ENCODE results near the gene DGKI.
"Not testable (repeated sequence)": the region's sequence is repeated elsewhere in the genome, so short reads cannot be mapped to it uniquely, and the experiment has no call there.

DGKI gene

DNA sequence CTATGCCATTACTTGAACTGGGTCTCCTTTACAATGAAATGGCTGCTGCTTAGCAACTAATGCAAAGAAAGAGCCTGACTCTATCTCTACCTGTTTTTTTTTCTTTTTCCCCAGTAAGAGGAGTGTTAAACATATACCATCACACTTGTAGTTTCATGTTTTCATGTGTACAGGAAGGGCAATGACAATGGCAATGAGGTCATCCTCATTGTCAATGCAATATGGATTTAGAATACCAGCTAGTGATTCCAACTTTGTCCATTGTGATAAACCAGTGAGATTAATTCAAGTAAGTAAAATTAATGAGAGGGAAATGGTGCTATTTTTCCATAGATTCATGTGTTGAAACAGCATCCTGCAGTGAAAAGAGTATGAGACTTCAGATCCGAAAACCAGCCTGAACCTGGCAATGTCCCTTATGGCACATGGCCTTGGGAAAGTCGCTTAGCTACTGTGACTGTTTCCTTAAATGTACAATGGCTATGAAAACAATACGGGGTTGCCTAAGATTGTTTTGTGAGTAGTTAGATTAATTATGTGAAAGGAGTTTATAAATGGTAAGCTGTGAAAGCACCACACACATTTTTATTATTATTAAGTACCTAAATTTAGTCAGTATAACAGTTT is 11.2 kb downstream of the DGKI start:
- no peak for DNase-seq (ENCODE audit: low read depth)

DNA sequence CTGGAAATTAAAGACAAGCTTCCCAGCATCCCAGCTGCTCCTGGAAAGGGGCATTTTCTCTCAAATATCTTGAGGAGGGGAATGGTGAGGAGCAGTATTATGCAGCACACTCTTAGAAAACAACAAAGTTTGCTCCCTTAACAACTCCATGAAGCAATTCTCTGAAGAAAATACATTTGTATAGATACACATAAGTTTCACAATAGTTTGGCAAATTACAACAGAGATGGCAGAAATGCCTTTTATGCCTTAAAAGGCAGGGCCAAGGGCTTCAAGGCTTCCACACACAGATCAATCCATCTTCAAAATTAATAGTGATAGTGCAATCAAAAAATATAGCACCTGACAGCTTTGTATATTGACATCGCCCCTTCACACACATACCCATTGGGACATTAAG is 12.2 kb downstream of the DGKI start:
- DNase-seq (ENCODE audit: low read depth): no peak

DNA sequence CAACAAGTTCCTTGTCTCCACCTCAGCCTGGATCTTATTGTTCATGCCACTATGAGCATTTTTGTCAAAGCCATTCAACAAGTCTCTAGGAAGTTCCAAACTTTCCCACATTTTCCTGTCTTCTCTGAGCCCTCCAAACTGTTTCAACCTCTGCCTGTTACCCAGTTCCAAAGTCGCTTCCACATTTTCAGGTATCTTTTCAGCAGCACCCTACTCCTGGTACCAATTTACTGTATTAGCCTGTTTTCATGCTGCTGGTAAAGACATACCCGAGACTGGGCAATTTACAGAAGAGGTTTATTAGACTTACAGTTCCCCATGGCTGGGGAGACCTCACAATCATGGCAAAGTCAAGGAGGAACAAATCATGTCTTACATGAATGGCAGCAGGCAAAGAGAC is 13.8 kb downstream of the DGKI start:
- DNase-seq (ENCODE audit: low read depth): not testable (repeated sequence)

DNA sequence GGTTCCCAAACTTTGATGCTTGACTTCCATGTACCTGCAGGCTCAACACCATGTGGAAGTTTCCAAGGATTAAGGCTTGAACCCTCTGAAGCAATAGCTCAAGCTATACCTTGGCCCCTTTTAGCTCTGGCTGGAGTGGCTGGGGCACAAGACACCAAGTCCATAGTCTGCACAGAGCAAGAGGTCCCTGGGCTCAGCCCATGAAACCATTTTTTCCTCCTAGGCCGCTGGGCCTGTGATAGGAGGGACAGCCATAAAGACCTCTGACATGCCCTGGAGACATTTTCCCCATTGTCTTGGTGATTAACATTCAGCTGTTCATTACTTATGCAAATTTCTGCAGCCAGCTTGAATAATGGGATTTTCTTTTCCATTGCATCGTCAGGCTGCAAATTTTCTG is 14.4 kb downstream of the DGKI start:
- no peak for DNase-seq (ENCODE audit: low read depth)

DNA sequence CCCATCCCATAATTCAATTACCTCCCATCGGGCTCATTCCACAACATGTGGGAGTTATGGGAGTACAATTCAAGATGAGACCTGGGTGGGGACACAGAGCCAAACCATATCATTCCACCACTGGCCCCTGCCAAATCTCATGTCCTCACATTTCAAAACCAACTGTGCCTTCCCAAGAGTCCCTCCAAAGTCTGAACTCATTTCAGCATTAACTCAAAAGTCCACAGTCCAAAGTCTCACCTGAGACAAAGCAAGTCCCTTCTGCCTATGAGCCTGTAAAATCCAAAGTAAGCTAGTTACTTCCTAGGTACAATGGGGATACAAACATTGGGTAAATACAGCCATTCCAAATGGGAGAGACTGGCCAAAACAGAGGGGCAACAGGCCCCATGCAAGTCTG is 15.2 kb downstream of the DGKI start:
- DNase-seq (ENCODE audit: low read depth): not testable (repeated sequence)

DNA sequence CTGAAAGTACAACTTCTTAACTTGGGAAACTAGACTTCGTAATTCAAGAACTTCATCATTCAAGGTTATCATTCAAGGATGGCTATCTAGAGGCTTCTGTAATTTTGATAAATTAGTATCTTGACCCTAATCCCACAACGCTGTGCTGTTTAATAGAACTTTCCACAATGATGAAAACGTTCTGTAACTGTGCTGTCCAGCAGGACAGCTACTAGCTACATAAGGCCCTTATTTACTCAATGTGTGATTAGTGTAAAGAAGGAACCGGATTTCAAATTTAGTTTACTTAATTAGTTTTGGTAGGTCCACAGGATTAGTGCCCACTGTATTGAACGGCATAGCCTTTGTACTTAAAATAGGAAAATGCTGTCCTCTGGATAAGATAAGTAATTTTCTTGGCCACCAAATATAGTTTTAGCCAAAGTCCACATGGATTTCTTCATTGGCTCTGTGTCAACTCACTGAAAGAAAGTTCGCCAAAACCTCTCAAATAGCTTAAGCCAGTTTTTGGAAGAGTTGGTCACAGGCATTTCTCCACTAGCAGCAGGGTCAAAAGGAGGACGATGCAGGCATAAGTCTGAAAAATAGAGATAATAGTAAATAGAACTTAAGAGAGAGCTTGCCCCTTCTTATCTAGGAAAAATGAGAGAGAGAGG is 17.3 kb downstream of the DGKI start:
- DNase-seq (ENCODE audit: low read depth): no peak

DNA sequence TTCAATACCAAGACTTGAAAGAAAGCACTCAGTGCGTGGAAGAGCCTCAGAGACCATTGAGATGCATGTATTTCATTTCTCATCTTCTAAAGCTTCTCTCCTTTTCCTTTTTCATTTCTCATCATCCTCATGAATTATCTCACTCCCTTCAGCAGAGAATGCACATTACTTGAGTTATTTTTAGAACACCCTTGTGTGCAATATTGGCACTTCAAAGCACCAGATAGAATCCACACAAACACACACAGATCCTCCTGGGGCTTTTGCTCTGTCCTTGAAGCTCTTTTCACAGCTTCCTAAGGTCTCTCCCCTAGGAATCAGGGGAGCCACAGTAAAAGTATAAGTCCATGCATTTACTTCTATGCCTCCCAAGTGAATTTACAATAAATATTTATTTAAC is 18.3 kb downstream of the DGKI start:
- no peak for DNase-seq (ENCODE audit: low read depth)

DNA sequence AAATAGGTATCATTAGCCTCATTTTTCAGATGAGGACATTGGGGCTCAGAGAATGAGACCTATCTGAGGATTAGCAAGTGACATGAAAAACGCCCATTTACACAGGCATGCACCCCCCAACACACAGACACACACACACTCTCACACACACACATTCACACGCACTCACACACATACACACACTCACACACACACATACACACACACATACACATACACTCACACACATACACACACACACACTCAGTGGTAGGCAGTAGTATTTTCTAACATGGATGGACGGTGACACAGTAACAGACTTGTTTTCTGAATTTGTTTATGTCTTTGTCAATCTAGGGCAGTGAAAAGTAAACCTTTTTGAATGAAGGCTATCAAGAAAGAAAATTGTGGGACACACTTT is 21.3 kb downstream of the DGKI start:
- DNase-seq (ENCODE audit: low read depth): no peak

DNA sequence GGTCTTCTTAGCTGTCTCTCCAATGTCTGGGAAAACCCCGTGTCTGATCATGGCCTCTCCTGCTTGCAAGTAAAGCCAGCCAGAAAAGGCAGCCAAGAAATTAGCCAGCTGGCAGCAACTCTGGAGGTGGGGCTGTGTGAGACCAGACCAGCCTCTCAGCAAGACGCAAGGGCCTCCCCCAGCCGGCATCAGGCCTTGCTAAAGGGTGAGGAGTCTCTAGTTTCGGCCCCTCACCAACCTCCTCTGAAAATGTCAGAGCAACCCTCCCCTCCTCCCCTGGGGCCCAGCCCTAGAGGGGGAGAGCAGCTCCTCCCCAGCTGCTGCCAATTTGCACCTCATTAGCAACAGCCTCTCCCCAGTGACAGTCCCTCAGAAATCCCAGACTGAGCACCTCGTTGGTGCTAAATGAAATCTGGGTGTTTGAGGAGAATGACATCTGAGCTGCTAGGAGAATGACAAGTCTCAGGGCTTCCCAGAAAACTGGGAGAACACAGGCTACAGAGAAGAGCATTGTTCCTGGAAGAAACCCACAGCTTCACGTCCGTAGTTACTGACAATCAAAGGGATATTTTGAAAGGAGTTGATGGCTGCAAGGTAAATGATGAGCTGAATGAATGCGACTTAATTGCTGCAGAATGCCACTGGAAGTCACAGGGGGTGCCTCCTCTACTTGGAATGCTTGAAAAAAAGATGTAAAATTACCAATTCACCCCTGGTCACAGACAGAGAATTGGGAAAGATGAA is 25.9 kb downstream of the DGKI start:
- DNase-seq (ENCODE audit: low read depth): no peak

DNA sequence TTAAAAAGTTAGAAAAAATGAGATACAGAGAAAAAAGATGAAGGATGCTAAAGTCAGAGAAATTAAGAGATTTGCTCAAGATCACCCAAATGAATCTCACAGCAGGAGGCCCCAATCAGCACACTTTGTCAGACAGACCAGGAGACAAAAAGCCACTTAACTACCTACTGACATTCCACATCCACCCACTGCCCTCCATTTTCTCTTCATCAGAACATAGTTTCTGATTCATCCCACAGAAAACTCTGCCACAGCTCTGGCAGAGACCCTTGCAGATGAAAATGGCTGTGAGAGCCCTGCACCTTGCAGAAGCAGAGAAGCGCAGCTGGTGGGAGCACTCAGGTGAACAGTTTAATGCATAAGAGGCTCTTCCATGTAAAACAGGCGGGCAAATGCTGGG is 26.6 kb downstream of the DGKI start:
- DNase-seq (ENCODE audit: low read depth): no peak

DNA sequence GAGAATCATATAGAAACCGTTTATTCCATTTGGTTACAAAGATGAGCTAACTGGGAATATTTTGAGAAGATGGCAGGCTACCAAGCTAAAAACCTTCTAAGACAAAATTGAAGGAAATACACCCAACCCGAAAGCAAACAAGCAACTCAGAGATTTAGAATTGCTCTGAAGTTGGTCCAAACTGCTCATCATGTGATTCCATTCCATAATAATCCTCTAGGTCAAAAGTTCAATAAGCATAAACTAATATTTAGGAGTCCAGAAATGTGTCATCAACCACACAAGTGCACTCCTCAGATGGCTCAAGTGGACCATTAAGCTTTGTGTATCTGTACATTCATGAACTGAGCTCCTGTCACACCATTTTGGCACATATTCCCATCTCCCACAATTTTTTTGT is 28.7 kb downstream of the DGKI start:
- no peak for DNase-seq (ENCODE audit: low read depth)

DNA sequence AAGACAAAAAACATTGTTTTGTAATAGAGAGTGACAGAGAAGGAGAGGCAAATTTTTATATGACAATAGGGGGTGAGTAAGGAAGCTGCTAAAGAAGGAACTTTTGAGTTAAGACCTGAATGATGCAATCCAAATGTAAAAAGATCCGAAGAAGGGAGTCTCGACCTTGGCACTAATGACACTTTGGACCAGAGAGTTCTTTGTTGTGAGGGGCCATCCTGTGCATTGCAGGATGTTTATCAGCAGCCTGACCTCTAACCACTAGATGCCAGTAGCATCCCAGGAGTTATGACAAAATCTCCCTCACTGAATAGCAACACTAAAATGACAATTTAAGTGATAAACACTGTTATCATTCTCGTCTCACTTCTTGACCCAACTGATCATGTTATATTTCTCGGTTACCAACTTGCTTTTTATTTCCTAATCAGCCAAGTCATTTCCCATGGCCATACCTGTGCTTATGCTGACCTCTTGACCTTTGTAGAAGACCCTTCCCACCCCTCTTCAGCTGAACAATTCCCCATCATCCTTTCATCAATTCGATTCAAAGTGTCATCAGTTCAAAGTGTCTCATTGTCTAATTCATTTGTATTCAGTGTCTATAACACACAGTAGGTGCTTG is 30.0 kb downstream of the DGKI start:
- no peak for DNase-seq (ENCODE audit: low read depth)

DNA sequence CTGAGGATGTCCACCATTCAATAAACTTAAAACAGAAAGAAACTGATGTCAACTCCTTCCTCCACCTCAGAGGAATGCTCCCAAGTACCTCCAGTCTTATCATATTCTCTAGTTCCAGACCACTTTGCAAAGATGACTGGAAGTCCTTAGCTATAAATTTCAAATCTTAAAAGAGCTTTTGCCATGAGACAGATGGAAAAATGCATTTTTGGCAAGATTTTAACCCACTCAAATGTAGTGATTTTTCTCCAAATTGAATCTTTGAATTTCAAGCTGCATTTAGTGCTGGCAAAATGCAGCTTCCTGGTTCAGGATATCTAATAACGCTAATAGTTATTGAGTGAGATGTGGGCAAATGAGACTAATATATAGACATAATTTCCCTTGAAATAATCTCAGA is 33.2 kb downstream of the DGKI start:
- DNase-seq (ENCODE audit: low read depth): no peak

DNA sequence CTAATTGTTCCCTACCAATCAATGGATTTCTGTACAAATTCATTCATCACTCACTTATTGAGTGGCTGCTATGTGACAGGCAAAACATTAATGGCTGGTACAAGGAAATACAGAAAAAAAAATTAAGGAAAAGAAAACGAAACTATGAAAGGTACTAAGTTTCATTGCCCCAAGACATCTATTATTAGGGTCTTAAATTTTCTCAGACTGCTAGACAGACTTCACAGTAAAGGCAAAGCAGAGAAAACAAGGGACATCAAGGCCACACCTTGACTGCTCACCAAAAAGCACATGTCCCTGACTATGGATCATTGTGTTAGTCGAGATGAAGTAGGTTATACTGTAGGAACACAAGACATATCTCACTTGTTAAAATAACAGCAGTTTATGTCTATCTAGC is 36.5 kb downstream of the DGKI start:
- no peak for DNase-seq (ENCODE audit: low read depth)

DNA sequence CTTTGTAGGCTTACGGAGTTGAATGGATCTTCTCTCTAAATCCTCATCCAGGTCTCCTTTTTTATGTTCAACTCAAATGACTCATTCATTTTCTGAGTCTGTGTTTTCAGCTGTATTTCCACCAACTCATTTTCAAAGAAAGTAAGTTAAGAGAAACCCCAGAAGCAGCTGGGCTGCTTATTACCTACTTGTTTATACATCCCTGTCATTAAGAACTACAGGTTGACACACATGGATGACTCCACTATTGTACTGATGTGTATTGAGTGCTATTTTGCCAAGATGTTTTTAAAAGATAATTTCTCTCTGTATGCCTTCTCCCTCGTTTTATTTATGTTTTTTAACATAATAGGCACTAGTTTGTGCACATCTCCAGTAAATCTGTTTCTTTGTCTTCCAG is 41.9 kb downstream of the DGKI start:
- no peak for DNase-seq (ENCODE audit: low read depth)

DNA sequence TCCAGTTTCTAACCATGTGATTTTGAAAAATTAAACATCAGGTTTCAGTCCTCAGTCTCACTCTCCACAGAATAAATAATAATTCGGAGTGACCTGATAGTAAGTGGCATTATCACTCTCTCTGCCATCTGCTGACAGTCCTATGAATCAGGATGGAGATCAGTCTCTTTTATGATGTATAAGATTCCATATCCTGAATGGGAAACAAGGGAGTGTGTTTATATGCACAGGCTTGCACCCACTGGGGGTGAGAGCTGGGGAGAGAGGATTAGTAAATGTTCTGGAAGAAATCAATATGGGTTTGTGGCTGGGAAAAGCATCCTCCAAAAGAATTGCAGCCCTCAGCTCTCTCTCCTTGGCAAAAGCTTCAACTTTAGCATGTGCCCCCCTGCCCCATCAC is 45.3 kb downstream of the DGKI start:
- DNase-seq (ENCODE audit: low read depth): no peak

DNA sequence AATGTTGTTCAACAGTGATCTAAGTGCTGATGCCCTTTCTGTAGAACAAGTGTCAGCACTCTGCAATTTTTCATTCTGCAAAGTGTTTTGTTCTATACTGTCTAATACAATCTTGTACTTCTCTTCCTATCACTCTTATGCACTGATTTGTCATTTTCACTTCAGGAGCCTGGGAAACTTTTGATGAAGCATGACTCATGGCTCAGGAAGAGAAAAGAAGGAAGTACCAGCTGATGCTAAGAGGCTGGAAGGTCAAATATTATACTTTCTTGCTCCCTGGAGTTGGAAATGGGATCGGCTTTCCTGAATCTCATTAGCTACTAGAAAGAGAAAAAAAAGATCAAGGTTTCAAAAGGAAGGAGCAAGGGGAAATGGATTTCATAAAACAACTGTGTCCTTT is 45.8 kb downstream of the DGKI start:
- DNase-seq (ENCODE audit: low read depth): no peak

DNA sequence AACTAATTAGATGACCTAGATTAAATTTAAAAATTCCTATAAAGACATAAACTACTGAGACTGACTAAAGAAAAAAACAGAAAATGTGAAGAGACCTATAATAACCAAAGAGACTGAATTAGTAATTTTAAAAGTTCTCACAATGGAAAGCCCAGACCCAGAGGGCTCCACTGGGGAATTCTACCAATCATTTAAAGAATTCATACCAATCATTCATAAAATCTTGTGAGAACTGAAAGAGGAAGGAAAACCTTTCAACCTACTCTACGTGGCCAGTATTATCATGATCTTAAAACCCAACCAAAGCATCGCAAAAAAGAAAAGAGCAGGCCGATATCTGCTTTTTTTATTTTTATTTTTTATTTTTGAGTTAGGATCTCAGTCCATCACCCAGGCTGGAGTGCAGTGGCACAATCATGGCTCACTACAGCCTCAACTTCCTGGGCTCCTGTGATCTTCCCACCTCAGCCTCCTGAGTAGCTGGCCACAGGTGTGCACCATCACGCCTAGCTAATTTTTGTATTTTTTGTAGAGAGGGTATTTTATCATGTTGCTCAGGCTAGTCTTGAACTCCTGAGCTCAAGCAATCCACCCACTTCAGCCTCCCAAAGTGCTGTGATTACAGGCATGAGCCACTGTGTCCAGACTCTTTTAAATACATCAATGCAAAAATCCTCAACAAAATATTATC is 48.6 kb downstream of the DGKI start:
- DNase-seq (ENCODE audit: low read depth): no peak

DNA sequence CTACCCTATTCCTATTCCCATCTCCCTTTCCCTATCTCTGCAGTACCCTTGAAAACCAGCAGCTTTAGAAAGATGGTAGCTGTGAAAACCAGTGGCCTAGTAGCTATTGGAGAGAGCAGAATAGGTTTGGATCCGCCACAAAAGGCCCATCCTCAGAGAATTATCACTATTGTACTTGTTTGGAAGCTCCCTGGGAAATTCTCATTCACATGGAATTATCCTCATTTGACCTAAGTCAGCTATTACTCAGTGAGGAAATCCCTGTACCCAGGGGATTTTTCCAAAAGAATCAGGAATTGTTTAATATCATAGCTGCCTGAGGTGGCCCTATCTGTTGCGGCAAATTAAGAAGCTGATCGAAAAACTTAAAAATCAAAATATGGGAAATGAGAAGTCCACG is 51.6 kb downstream of the DGKI start:
- no peak for DNase-seq (ENCODE audit: low read depth)

DNA sequence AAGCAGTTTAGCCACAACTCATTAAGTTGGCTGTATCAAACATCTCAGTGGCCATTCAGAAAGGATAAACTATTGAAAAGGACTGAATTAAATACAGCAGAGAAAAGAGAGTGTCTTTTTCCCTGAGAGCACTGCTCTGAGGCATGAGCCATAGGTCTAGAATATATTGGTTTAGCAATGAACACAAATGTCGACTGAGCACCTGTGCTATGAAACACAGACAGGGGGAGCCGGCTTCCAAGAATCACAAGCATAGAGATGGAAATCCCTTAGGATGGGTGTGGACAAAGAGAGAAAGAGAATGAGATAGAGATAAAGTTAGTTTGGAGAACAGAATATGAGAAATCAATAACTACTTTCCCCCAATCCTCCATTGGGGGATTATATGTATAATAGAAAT is 54.8 kb downstream of the DGKI start:
- DNase-seq (ENCODE audit: low read depth): no peak

DNA sequence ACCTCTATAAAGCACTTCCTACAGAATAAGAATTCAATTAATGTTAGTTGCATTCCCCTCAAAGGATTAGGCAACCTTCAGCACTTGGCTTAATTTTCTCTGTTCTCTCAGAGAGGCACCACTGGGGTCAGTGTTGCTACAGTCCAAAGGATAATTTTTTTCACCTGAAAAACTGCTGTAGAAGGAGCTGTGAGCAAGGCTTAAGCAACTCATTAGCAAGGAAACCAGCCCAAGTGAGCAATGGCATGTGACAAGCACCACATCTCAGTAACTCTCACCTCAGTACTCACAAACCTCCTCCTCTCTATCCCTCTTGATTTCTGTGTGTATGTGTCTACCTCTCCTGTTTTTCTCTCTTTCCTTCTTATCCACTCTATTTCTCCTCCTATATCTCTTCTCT is 55.9 kb downstream of the DGKI start:
- no peak for DNase-seq (ENCODE audit: low read depth)

DNA sequence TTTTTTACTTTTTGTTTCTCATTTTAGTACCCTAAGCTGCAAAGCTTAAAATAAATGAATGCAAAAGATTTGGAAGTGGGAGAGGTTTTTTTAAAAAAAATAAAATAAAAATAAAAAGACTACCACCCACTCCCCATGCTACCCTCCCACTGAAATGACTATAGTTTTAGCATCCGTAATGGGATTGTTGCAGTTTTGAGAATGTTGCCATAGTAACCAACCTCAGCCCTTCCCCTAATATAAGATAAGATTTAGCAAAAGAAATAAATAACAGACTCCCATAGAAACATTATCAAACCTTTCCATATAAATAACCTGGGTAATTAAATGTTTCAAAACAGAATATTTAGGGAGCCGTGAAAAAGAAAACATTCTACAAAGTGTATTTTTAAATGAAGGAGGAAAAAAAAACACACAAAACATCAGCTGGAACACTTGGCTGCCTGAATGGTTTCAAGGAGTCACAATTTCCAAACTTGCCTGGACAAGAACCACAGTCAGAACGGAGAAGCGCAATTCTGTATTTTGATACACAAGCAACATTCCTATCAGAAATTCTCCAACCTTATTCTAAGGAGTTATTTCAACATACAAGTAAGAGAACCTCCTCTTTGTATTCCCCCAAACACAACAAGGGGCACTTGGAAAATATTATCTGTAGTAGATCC is 57.4 kb downstream of the DGKI start:
- DNase-seq (ENCODE audit: low read depth): no peak

All from activated T-cell treated with anti-CD3 and anti-CD28 coated beads for 48 hours (primary cell).